Astrocyte (in vitro differentiated cells and primary cell): ENCODE measurements around the gene KNL1.

Source experiments
- EZH2 ChIP-seq: IDR thresholded peaks from 2 replicates; pipeline ENCODE4 v1.6.1; 2012; ENCODE audit warnings: mild to moderate bottlenecking, low read length, inconsistent platforms; ENCODE audit not compliant: insufficient read depth
- TF ChIP-seq, protein P1 (sequence below): IDR thresholded peaks from 2 replicates; pipeline ENCODE4 v1.5.1; 2011; ENCODE audit warnings: low read depth, mild to moderate bottlenecking, inconsistent platforms, low read length, moderate library complexity; ENCODE audit not compliant: insufficient read depth

GRCh38 chr15:40633178-40633577 lies 39.1 kb downstream of the KNL1 start:
- TF ChIP-seq, protein P1, sequence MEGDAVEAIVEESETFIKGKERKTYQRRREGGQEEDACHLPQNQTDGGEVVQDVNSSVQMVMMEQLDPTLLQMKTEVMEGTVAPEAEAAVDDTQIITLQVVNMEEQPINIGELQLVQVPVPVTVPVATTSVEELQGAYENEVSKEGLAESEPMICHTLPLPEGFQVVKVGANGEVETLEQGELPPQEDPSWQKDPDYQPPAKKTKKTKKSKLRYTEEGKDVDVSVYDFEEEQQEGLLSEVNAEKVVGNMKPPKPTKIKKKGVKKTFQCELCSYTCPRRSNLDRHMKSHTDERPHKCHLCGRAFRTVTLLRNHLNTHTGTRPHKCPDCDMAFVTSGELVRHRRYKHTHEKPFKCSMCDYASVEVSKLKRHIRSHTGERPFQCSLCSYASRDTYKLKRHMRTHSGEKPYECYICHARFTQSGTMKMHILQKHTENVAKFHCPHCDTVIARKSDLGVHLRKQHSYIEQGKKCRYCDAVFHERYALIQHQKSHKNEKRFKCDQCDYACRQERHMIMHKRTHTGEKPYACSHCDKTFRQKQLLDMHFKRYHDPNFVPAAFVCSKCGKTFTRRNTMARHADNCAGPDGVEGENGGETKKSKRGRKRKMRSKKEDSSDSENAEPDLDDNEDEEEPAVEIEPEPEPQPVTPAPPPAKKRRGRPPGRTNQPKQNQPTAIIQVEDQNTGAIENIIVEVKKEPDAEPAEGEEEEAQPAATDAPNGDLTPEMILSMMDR = no peak
- no peak for TF ChIP-seq EZH2
